GM19351 (cell line): ENCODE results near the gene OBSCN.
A peak's percentile ranks its signal among the peaks of the same experiment; 100 is the strongest.

Source experiments
- ATAC-seq: cut with Tn5 transposase; IDR thresholded peaks from one replicate; pipeline ENCODE4 v1.9.1; 2021; ENCODE audit warnings: mild to moderate bottlenecking, moderate library complexity; ENCODE audit not compliant: unreplicated experiment

Gene OBSCN

GRCh38 chr1:228207851-228208821 is at the start of gene OBSCN:
OBSCN (plus strand) TSS chr1:228208044; CDS start chr1:228211784, 3,740 bp downstream.
- ATAC-seq = no peak

- ATAC-seq = no peak
Measured at GRCh38 chr1:228158151-228159007, 49.5 kb upstream of the OBSCN start.

GRCh38 chr1:228159008-228159665 is 48.7 kb upstream of the OBSCN start:
- no peak for ATAC-seq

GRCh38 chr1:228160201-228160761 is 47.6 kb upstream of the OBSCN start:
- ATAC-seq = no peak

- no peak for ATAC-seq
Measured at GRCh38 chr1:228161362-228161761, 46.5 kb upstream of the OBSCN start.

- ATAC-seq = no peak
Measured at GRCh38 chr1:228161866-228162265, 46.0 kb upstream of the OBSCN start.

- ATAC-seq = no peak
Measured at GRCh38 chr1:228162286-228163006, 45.4 kb upstream of the OBSCN start.

GRCh38 chr1:228163007-228163753 is 44.7 kb upstream of the OBSCN start:
- no peak for ATAC-seq

- no peak for ATAC-seq
Measured at GRCh38 chr1:228163776-228164519, 43.9 kb upstream of the OBSCN start.

- peak; percentile 1 for ATAC-seq
Measured at GRCh38 chr1:228164561-228165371, 43.1 kb upstream of the OBSCN start.

- peak; percentile 75 for ATAC-seq
Measured at GRCh38 chr1:228165372-228166169, 42.3 kb upstream of the OBSCN start, which contains the start of gene IBA57. IBA57 (plus strand) TSS chr1:228165804; CDS start chr1:228165817, 13 bp downstream.

- ATAC-seq = peak; percentile 21
Measured at GRCh38 chr1:228166170-228166936, 41.5 kb upstream of the OBSCN start.

- no peak for ATAC-seq
Measured at GRCh38 chr1:228168563-228169270, 39.1 kb upstream of the OBSCN start.

- no peak for ATAC-seq
Measured at GRCh38 chr1:228169345-228169744, 38.5 kb upstream of the OBSCN start.

- no peak for ATAC-seq
Measured at GRCh38 chr1:228170666-228171065, 37.2 kb upstream of the OBSCN start.
